ENCODE data around the gene MAMSTR.
A peak's percentile ranks its signal among the peaks of the same experiment; 100 is the strongest.
"Not testable (repeated sequence)": the region's sequence is repeated elsewhere in the genome, so short reads cannot be mapped to it uniquely, and the experiment has no call there.

The MAMSTR gene

GRCh38 chr19:48685583-48685982 is 33.9 kb downstream of the MAMSTR start:
- TF ChIP-seq CTCF (IDR thresholded peaks at IDR 0.05; ENCODE audit: borderline replicate concordance, control extremely low read depth, extremely low read depth, insufficient read depth, missing control alignments) = no peak
- in situ Hi-C loops (cut with MboI; ENCODE audit: low sequenced_read_pairs, unreplicated experiment) = no loop called here
- no peak for DNase-seq (ENCODE audit: low spot score)

- no peak for DNase-seq (ENCODE audit: low spot score)
- TF ChIP-seq CTCF (IDR thresholded peaks at IDR 0.05; ENCODE audit: borderline replicate concordance, control extremely low read depth, extremely low read depth, insufficient read depth, missing control alignments) = no peak
- in situ Hi-C loops (cut with MboI; ENCODE audit: low sequenced_read_pairs, unreplicated experiment) = no loop called here
Observed at GRCh38 chr19:48683349-48683748, 36.2 kb downstream of the MAMSTR start.

GRCh38 chr19:48681127-48681470 is 38.4 kb downstream of the MAMSTR start:
- TF ChIP-seq CTCF (IDR thresholded peaks at IDR 0.05; ENCODE audit: borderline replicate concordance, control extremely low read depth, extremely low read depth, insufficient read depth, missing control alignments) = no peak
- DNase-seq (ENCODE audit: low spot score) = peak; percentile 64
- in situ Hi-C loops (cut with MboI; ENCODE audit: low sequenced_read_pairs, unreplicated experiment) = no loop called here

GRCh38 chr19:48680436-48681126 is 38.9 kb downstream of the MAMSTR start:
- peak; percentile 25 for DNase-seq (ENCODE audit: low spot score)
- in situ Hi-C loops (cut with MboI; ENCODE audit: low sequenced_read_pairs, unreplicated experiment) = no loop called here
- no peak for TF ChIP-seq CTCF (IDR thresholded peaks at IDR 0.05; ENCODE audit: borderline replicate concordance, control extremely low read depth, extremely low read depth, insufficient read depth, missing control alignments)

GRCh38 chr19:48680006-48680405 is 39.5 kb downstream of the MAMSTR start:
- in situ Hi-C loops (cut with MboI; ENCODE audit: low sequenced_read_pairs, unreplicated experiment); DNase-seq (ENCODE audit: low spot score): not testable (repeated sequence)

GRCh38 chr19:48678201-48678600 is 41.3 kb downstream of the MAMSTR start:
- peak; percentile 17 for DNase-seq (ENCODE audit: low spot score)

More at GRCh38 chr19:48678201-48678600, 41.3 kb downstream of the MAMSTR start:
- no peak for TF ChIP-seq CTCF (IDR thresholded peaks at IDR 0.05; ENCODE audit: borderline replicate concordance, control extremely low read depth, extremely low read depth, insufficient read depth, missing control alignments)
- in situ Hi-C loops (cut with MboI; ENCODE audit: low sequenced_read_pairs, unreplicated experiment) = no loop called here

Data from GM13976 (cell line).